Hepatocyte (in vitro differentiated cells): ENCODE data around the gene CNN3. TPM values are rescaled to one million over a fixed set of nuclear protein-coding genes. Genes with fewer than 3 reads are reported as not detected.

Experiments
- DNase-seq: peaks from one replicate; pipeline ENCODE4 v3.0.0-alpha.2; 2016; ENCODE audit warnings: low spot score
- H2AFZ ChIP-seq: fragments of 200-600 bp; sonication (generic); 2 replicates; pipeline ENCODE4 v1.6.0; 2016; ENCODE audit warnings: antibody characterized with exemption, mild to moderate bottlenecking
- H3K27ac ChIP-seq: fragments of 200-600 bp; sonication (generic); 2 replicates; pipeline ENCODE4 v1.5.1; 2016; ENCODE audit warnings: mild to moderate bottlenecking
- H3K27me3 ChIP-seq: fragments of 200-600 bp; sonication (generic); 2 replicates; pipeline ENCODE4 v1.6.1; 2016
- H3K36me3 ChIP-seq: fragments of 200-600 bp; sonication (generic); replicated peaks from 2 replicates; pipeline ENCODE4 v1.5.1; 2016; ENCODE audit warnings: low read depth; ENCODE audit not compliant: insufficient read depth
- H3K4me1 ChIP-seq: fragments of 200-600 bp; sonication (generic); 2 replicates; pipeline ENCODE4 v1.5.1; 2016; ENCODE audit warnings: mild to moderate bottlenecking, moderate library complexity; ENCODE audit not compliant: insufficient read depth
- H3K4me2 ChIP-seq: fragments of 200-600 bp; sonication (generic); 2 replicates; pipeline ENCODE4 v1.6.0; 2016
- H3K4me3 ChIP-seq: fragments of 200-600 bp; sonication (generic); 2 replicates; pipeline ENCODE4 v1.5.1; 2016; ENCODE audit warnings: mild to moderate bottlenecking
- H3K79me2 ChIP-seq: fragments of 200-600 bp; sonication (generic); 2 replicates; pipeline ENCODE4 v1.6.0; 2017; ENCODE audit warnings: mild to moderate bottlenecking
- H3K9me2 ChIP-seq: fragments of 200-600 bp; sonication (generic); replicated peaks from 2 replicates; pipeline ENCODE4 v1.6.0; 2017; ENCODE audit warnings: mild to moderate bottlenecking; ENCODE audit not compliant: insufficient read depth
- H3K9me3 ChIP-seq: fragments of 200-600 bp; sonication (generic); 2 replicates; pipeline ENCODE4 v1.5.1; 2016; ENCODE audit warnings: low read depth, mild to moderate bottlenecking
- H4K20me1 ChIP-seq: fragments of 200-600 bp; sonication (generic); 2 replicates; pipeline ENCODE4 v1.6.0; 2016; ENCODE audit warnings: mild to moderate bottlenecking; ENCODE audit not compliant: insufficient read depth, poor library complexity, severe bottlenecking
- CTCF ChIP-seq: fragments of 200-600 bp; sonication (generic); IDR thresholded peaks from 2 replicates; pipeline ENCODE4 v1.5.1; 2016; ENCODE audit warnings: antibody characterized with exemption, mild to moderate bottlenecking; ENCODE audit not compliant: poor library complexity
- EZH2 ChIP-seq: fragments of 200-600 bp; sonication (generic); IDR thresholded peaks from 2 replicates; pipeline ENCODE4 v1.6.1; 2016; ENCODE audit warnings: antibody characterized with exemption, mild to moderate bottlenecking, borderline replicate concordance
- EZH2phosphoT487 ChIP-seq: fragments of 200-600 bp; sonication (generic); IDR thresholded peaks from one replicate; pipeline ENCODE4 v1.6.1; 2018; ENCODE audit warnings: antibody characterized with exemption, mild to moderate bottlenecking, low read depth, moderate library complexity; ENCODE audit not compliant: unreplicated experiment, severe bottlenecking
- WGBS: methylation state at CpG from one replicate; pipeline ENCODE4 v1.1.6; 2016; ENCODE audit warnings: low lambda C conversion rate; ENCODE audit errors: missing lambda C conversion rate; 5-methylcytosine and 5-hydroxymethylcytosine counted together
- polyA plus RNA-seq: library from polyadenylated mRNA; unstranded; fragments of >200 nt; fragmentation: Nextera tagmentation; extraction: Ambion mirVana; gene quantifications from 2 replicates; pipeline ENCODE4 v1.2.1, GENCODE V29; 2016
- total RNA-seq: library from RNA; depleted of rRNA; stranded (reverse); fragments of >200 nt; gene quantifications from 2 replicates; pipeline ENCODE4 v1.2.3, GENCODE V29; 2014

Gene CNN3
- total and polyA plus RNA-seq, 2 experiments from 2014 or later = 256 to 420 TPM

- Histone ChIP-seq H3K79me2 (no peaks in the 10 kb centered on the region), H3K9me3 (no peaks in the 10 kb centered on the region), H3K27ac (no peak overlapping the region), H3K4me3 (no peak overlapping the region), H2AFZ (no peak overlapping the region), H4K20me1 (no peaks in the 10 kb centered on the region), H3K36me3 (no peaks in the 10 kb centered on the region), H3K4me2 (no peak overlapping the region), H3K4me1 (peaks cover 14% of the 10 kb centered on the region), H3K27me3 (no peaks in the 10 kb centered on the region), H3K9me2 (no peaks in the 10 kb centered on the region)
- no peak for DNase-seq
- no peak for TF ChIP-seq CTCF
- TF ChIP-seq EZH2 = no peak
- TF ChIP-seq EZH2phosphoT487 = no peak
- WGBS = 75% methylated on average over 4 of the region's 4 CpGs
Measured at GRCh38 chr1:94887603-94888171, 39.2 kb downstream of the CNN3 start.

- H3K9me2 ChIP-seq = no peaks in the 10 kb centered on the region
- no peak overlapping the region for H2AFZ ChIP-seq
- no peaks in the 10 kb centered on the region for H3K36me3 ChIP-seq
- no peak for DNase-seq
- no peak overlapping the region for H3K27ac ChIP-seq
- no peaks in the 10 kb centered on the region for H3K79me2 ChIP-seq
- peaks cover 14% of the 10 kb centered on the region for H3K4me1 ChIP-seq
- TF ChIP-seq CTCF (no peak), EZH2phosphoT487 (no peak), EZH2 (no peak)
- no peaks in the 10 kb centered on the region for H3K9me3 ChIP-seq
- no peak overlapping the region for H3K4me3 ChIP-seq
- 58% methylated on average over 3 of the region's 3 CpGs for WGBS
- H3K27me3 ChIP-seq = no peaks in the 10 kb centered on the region
- no peaks in the 10 kb centered on the region for H4K20me1 ChIP-seq
- H3K4me2 ChIP-seq = no peak overlapping the region
Measured at GRCh38 chr1:94887106-94887505, 39.8 kb downstream of the CNN3 start.

- Histone ChIP-seq H3K4me3 (no peak overlapping the region), H3K4me1 (peaks cover 14% of the 10 kb centered on the region), H3K9me2 (no peaks in the 10 kb centered on the region), H3K79me2 (no peaks in the 10 kb centered on the region), H3K36me3 (no peaks in the 10 kb centered on the region), H3K9me3 (no peaks in the 10 kb centered on the region), H3K4me2 (no peak overlapping the region), H4K20me1 (no peaks in the 10 kb centered on the region), H3K27ac (no peak overlapping the region), H3K27me3 (no peaks in the 10 kb centered on the region), H2AFZ (no peak overlapping the region)
- 87% methylated on average over 5 of the region's 5 CpGs for WGBS
- DNase-seq = no peak
- TF ChIP-seq CTCF (no peak), EZH2 (no peak), EZH2phosphoT487 (no peak)
Measured at GRCh38 chr1:94886361-94886760, 40.5 kb downstream of the CNN3 start.
